GM23248 (cell line): ENCODE results near the gene TRIM27.

Experiments used
- EZH2 ChIP-seq: fragments of 200-600 bp; sonication (generic); IDR thresholded peaks from 2 replicates; pipeline ENCODE4 v1.6.1; 2018; ENCODE audit warnings: antibody characterized with exemption, mild to moderate bottlenecking; ENCODE audit not compliant: insufficient read depth, poor library complexity, severe bottlenecking
- EZH2phosphoT487 ChIP-seq: fragments of 200-600 bp; sonication (generic); IDR thresholded peaks from 2 replicates; pipeline ENCODE4 v1.6.1; 2018; ENCODE audit warnings: antibody characterized with exemption, moderate library complexity, mild to moderate bottlenecking, low read depth; ENCODE audit not compliant: insufficient read depth

DNA sequence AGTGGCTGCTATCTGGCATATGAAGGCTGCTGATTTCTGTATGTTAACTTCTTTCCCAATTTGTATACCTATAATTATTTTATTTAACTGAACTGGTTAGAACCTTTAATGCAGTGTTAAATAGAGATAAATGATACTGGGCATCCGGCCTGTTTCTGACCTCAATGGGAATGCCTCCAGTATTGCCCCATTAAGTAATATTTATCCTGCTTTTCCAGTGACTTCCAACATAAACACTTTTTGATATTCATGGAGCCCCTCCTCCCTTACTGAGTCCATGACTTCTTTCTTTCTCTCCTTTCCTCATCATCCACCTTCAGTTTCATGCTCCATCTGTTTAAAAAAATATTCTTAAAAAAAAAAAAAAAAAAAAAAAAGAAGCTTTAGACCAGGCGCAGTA, 8.8 kb downstream of the TRIM27 start:
- TF ChIP-seq EZH2 (no peak), EZH2phosphoT487 (no peak)
